Glutamatergic neuron (in vitro differentiated cells): ENCODE measurements around the gene INPP5F. TPM values are rescaled to one million over a fixed set of nuclear protein-coding genes. Genes with fewer than 3 reads are reported as not detected.

ENCODE experiments used
- DNase-seq: peaks from one replicate; pipeline ENCODE4 v3.0.0; 2022
- H3K27ac Mint-ChIP-seq: one replicate; pipeline ENCODE4 v1.8.0; 2020; ENCODE audit warnings: mild to moderate bottlenecking, mixed read lengths, inconsistent platforms; ENCODE audit not compliant: unreplicated experiment
- H3K27me3 Mint-ChIP-seq: one replicate; pipeline ENCODE4 v1.8.0; 2020; ENCODE audit warnings: mild to moderate bottlenecking, moderate library complexity, mixed read lengths, inconsistent platforms; ENCODE audit not compliant: unreplicated experiment
- H3K36me3 Mint-ChIP-seq: one replicate; pipeline ENCODE4 v1.8.0; 2020; ENCODE audit warnings: mild to moderate bottlenecking, mixed read lengths, inconsistent platforms; ENCODE audit not compliant: unreplicated experiment
- H3K4me1 Mint-ChIP-seq: one replicate; pipeline ENCODE4 v1.8.0; 2020; ENCODE audit warnings: mild to moderate bottlenecking, low read depth, mixed read lengths, inconsistent platforms; ENCODE audit not compliant: unreplicated experiment
- H3K4me3 Mint-ChIP-seq: one replicate; pipeline ENCODE4 v1.8.0; 2020; ENCODE audit warnings: mild to moderate bottlenecking, mixed read lengths, inconsistent platforms; ENCODE audit not compliant: unreplicated experiment
- H3K9me3 Mint-ChIP-seq: one replicate; pipeline ENCODE4 v1.8.0; 2020; ENCODE audit warnings: mild to moderate bottlenecking, moderate library complexity, mixed read lengths, inconsistent platforms; ENCODE audit not compliant: unreplicated experiment
- CTCF ChIP-seq: fragments of 200-600 bp; sonication (generic); IDR thresholded peaks from one replicate; pipeline ENCODE4 v1.5.0; 2021; ENCODE audit not compliant: partially characterized antibody, unreplicated experiment
- total RNA-seq: library from RNA; stranded (reverse); fragmentation: NEBNext Ultra II Directional; extraction: Animal tissue kit (Norgen Biotek cat#: 25700); gene quantifications from one replicate; pipeline ENCODE4 v1.2.1, GENCODE V29; 2021; ENCODE audit not compliant: unreplicated experiment

Gene INPP5F
- total RNA-seq, 1 donor from 2014 or later, result 186 TPM

- Mint-ChIP-seq H3K4me1 (no peaks in the 10 kb centered on the region), H3K36me3 (no peaks in the 10 kb centered on the region), H3K27ac (no peak overlapping the region), H3K9me3 (no peaks in the 10 kb centered on the region), H3K4me3 (no peak overlapping the region), H3K27me3 (no peaks in the 10 kb centered on the region)
- DNase-seq, result no peak
- TF ChIP-seq CTCF, result no peak
These were observed 127.0 kb downstream of the INPP5F start for GRCh38 chr10:119852822-119853221.

GRCh38 chr10:119853574-119853973 is 127.7 kb downstream of the INPP5F start:
- no peaks in the 10 kb centered on the region for H3K4me1 Mint-ChIP-seq
- H3K36me3 Mint-ChIP-seq, result no peaks in the 10 kb centered on the region

GRCh38 chr10:119858063-119858462 is 132.2 kb downstream of the INPP5F start:
- Mint-ChIP-seq H3K4me1 (no peaks in the 10 kb centered on the region), H3K4me3 (no peak overlapping the region), H3K9me3 (no peaks in the 10 kb centered on the region), H3K36me3 (no peaks in the 10 kb centered on the region), H3K27ac (no peak overlapping the region), H3K27me3 (no peaks in the 10 kb centered on the region)
- no peak for DNase-seq
- no peak for TF ChIP-seq CTCF

More at GRCh38 chr10:119853574-119853973, 127.7 kb downstream of the INPP5F start:
- no peaks in the 10 kb centered on the region for H3K27me3 Mint-ChIP-seq
- no peaks in the 10 kb centered on the region for H3K9me3 Mint-ChIP-seq
- no peak overlapping the region for H3K27ac Mint-ChIP-seq
- no peak for TF ChIP-seq CTCF
- no peak overlapping the region for H3K4me3 Mint-ChIP-seq
- DNase-seq, result no peak

GRCh38 chr10:119859420-119860258 is 133.8 kb downstream of the INPP5F start:
- H3K27ac Mint-ChIP-seq, result no peak overlapping the region
- H3K36me3 Mint-ChIP-seq, result no peaks in the 10 kb centered on the region
- no peak for DNase-seq
- peak; percentile 72 for TF ChIP-seq CTCF
- H3K4me3 Mint-ChIP-seq, result no peak overlapping the region
- H3K4me1 Mint-ChIP-seq, result no peaks in the 10 kb centered on the region
- no peaks in the 10 kb centered on the region for H3K27me3 Mint-ChIP-seq
- H3K9me3 Mint-ChIP-seq, result no peaks in the 10 kb centered on the region

GRCh38 chr10:119860866-119861607 is 135.2 kb downstream of the INPP5F start:
- no peaks in the 10 kb centered on the region for H3K4me1 Mint-ChIP-seq
- no peaks in the 10 kb centered on the region for H3K36me3 Mint-ChIP-seq
- H3K9me3 Mint-ChIP-seq, result no peaks in the 10 kb centered on the region
- H3K27me3 Mint-ChIP-seq, result no peaks in the 10 kb centered on the region
- H3K27ac Mint-ChIP-seq, result no peak overlapping the region
- no peak for DNase-seq
- no peak overlapping the region for H3K4me3 Mint-ChIP-seq
- TF ChIP-seq CTCF, result no peak
